ENCODE measurements around the gene MPG. TPM values are rescaled to one million over a fixed set of nuclear protein-coding genes. Genes with fewer than 3 reads are reported as not detected.
A peak's percentile ranks its signal among the peaks of the same experiment; 100 is the strongest.

The MPG gene
- total and polyA plus RNA-seq, 2 donors from 2014 or later, result 40.8 to 54.3 TPM

- TF ChIP-seq CTCF (IDR thresholded peaks at IDR 0.05; ENCODE audit: borderline replicate concordance, extremely low read depth, insufficient read depth), result no peak
- DNase-seq, result no peak
- no peaks in the 10 kb centered on the region for H3K9me3 ChIP-seq (ENCODE audit: control insufficient read depth in 2 of 3, insufficient read depth in 1 of 3, low read length in 3 of 3)
- intact Hi-C loops (cut with DNase I), result no loop called here
- no peak for FAIRE-seq
- no peaks in the 10 kb centered on the region for H3K36me3 ChIP-seq (ENCODE audit: control insufficient read depth in 2 of 3, insufficient read depth in 3 of 3, low read length in 3 of 3)
- no peaks in the 10 kb centered on the region for H3K27me3 ChIP-seq (ENCODE audit: control insufficient read depth, insufficient read depth, low read length)
- H3K4me1 ChIP-seq (ENCODE audit: control insufficient read depth in 2 of 3, insufficient read depth in 2 of 3, low read depth in 1 of 3, low read length in 3 of 3), result peaks cover 0 to 20% (median 3%) of the 10 kb centered on the region in 3 donors
- H3K27ac ChIP-seq (ENCODE audit: low read depth in 2 of 2, low read length in 2 of 2), result no peak overlapping the region
- no peak overlapping the region for H3K9ac ChIP-seq (ENCODE audit: low read length in 3 of 3)
- no peak overlapping the region for H3K4me3 ChIP-seq (ENCODE audit: low read length in 3 of 3)
These were observed 8.8 kb upstream of the MPG start for GRCh38 chr16:69181-69580.

GRCh38 chr16:71210-71539, 6.8 kb upstream of the MPG start:
- peaks cover 0 to 28% (median 3%) of the 10 kb centered on the region in 3 donors for H3K4me1 ChIP-seq (ENCODE audit: control insufficient read depth in 2 of 3, insufficient read depth in 2 of 3, low read depth in 1 of 3, low read length in 3 of 3)
- H3K4me3 ChIP-seq (ENCODE audit: low read length in 3 of 3), result peak overlapping the region in 1 of 3 donors; percentile 56
- peak overlapping the region in 1 of 2 donors; percentile 57 for H3K27ac ChIP-seq (ENCODE audit: low read depth in 2 of 2, low read length in 2 of 2)
- H3K9me3 ChIP-seq (ENCODE audit: control insufficient read depth in 2 of 3, insufficient read depth in 1 of 3, low read length in 3 of 3), result no peaks in the 10 kb centered on the region
- intact Hi-C loops (cut with DNase I), result no loop called here
- FAIRE-seq (no peak), DNase-seq (no peak)
- H3K9ac ChIP-seq (ENCODE audit: low read length in 3 of 3), result peak overlapping the region in 1 of 3 donors; percentile 69
- H3K27me3 ChIP-seq (ENCODE audit: control insufficient read depth, insufficient read depth, low read length), result no peaks in the 10 kb centered on the region
- no peaks in the 10 kb centered on the region for H3K36me3 ChIP-seq (ENCODE audit: control insufficient read depth in 2 of 3, insufficient read depth in 3 of 3, low read length in 3 of 3)
- no peak for TF ChIP-seq CTCF (IDR thresholded peaks at IDR 0.05; ENCODE audit: borderline replicate concordance, extremely low read depth, insufficient read depth)

- Histone ChIP-seq H3K9me3 (ENCODE audit: control insufficient read depth in 2 of 3, insufficient read depth in 1 of 3, low read length in 3 of 3) (no peaks in the 10 kb centered on the region), H3K27ac (ENCODE audit: low read depth in 2 of 2, low read length in 2 of 2) (peak overlapping the region; percentile 57 to 59), H3K36me3 (ENCODE audit: control insufficient read depth in 2 of 3, insufficient read depth in 3 of 3, low read length in 3 of 3) (no peaks in the 10 kb centered on the region), H3K9ac (ENCODE audit: low read length in 3 of 3) (peak overlapping the region in 2 of 3 donors; percentile 49 to 69), H3K4me1 (ENCODE audit: control insufficient read depth in 2 of 3, insufficient read depth in 2 of 3, low read depth in 1 of 3, low read length in 3 of 3) (peaks cover 0 to 31% (median 3%) of the 10 kb centered on the region in 3 donors), H3K27me3 (ENCODE audit: control insufficient read depth, insufficient read depth, low read length) (no peaks in the 10 kb centered on the region), H3K4me3 (ENCODE audit: low read length in 3 of 3) (peak overlapping the region; percentile 20 to 70 (median 56))
- intact Hi-C loops (cut with DNase I), result no loop called here
- TF ChIP-seq CTCF (IDR thresholded peaks at IDR 0.05; ENCODE audit: borderline replicate concordance, extremely low read depth, insufficient read depth), result no peak
- FAIRE-seq (no peak), DNase-seq (peak; percentile 70 to 90 (median 86))
These were observed 6.3 kb upstream of the MPG start for GRCh38 chr16:71540-72401.
